ENCODE results near the gene SETD4. TPM values are rescaled to one million over a fixed set of nuclear protein-coding genes. Genes with fewer than 3 reads are reported as not detected.
A peak's percentile ranks its signal among the peaks of the same experiment; 100 is the strongest.
"Not testable (repeated sequence)": the region's sequence is repeated elsewhere in the genome, so short reads cannot be mapped to it uniquely, and the experiment has no call there.

SETD4 gene
- total RNA-seq, 1 donor: 15.9 TPM

- no peaks in the 10 kb centered on the region for H3K4me1 ChIP-seq (ENCODE audit: insufficient read depth, low read length)
- no peak overlapping the region for H2AFZ ChIP-seq (ENCODE audit: low read length)
- no peak overlapping the region for H3K4me2 ChIP-seq (ENCODE audit: insufficient read depth, low read length)
- TF ChIP-seq CTCF (IDR thresholded peaks at IDR 0.05; ENCODE audit: extremely low read depth, low read depth, low read length): no peak
- no peaks in the 10 kb centered on the region for H4K20me1 ChIP-seq (ENCODE audit: insufficient read depth, low read length)
- no peak overlapping the region for H3K27ac ChIP-seq (ENCODE audit: low read depth, low read length)
- no peaks in the 10 kb centered on the region for H3K79me2 ChIP-seq (ENCODE audit: insufficient read depth, low read length)
- no peaks in the 10 kb centered on the region for H3K9me3 ChIP-seq (ENCODE audit: low read depth, low read length)
- no peaks in the 10 kb centered on the region for H3K27me3 ChIP-seq (ENCODE audit: insufficient read depth, low read length)
- H3K36me3 ChIP-seq (ENCODE audit: insufficient read depth, low read length): peaks cover 8% of the 10 kb centered on the region
- DNase-seq (ENCODE audit: insufficient read length, low spot score, missing footprints): no peak
- H3K4me3 ChIP-seq (ENCODE audit: insufficient read depth, low read length): no peak overlapping the region
These were observed 17.4 kb upstream of the SETD4 start for GRCh38 chr21:36077758-36078157.

GRCh38 chr21:36076878-36077655, 16.7 kb upstream of the SETD4 start:
- TF ChIP-seq CTCF (IDR thresholded peaks at IDR 0.05; ENCODE audit: extremely low read depth, low read depth, low read length): no peak
- Histone ChIP-seq H4K20me1 (ENCODE audit: insufficient read depth, low read length) (peaks cover 5% of the 10 kb centered on the region), H3K79me2 (ENCODE audit: insufficient read depth, low read length) (no peaks in the 10 kb centered on the region), H3K4me2 (ENCODE audit: insufficient read depth, low read length) (no peak overlapping the region), H3K27me3 (ENCODE audit: insufficient read depth, low read length) (no peaks in the 10 kb centered on the region), H3K36me3 (ENCODE audit: insufficient read depth, low read length) (peaks cover 15% of the 10 kb centered on the region), H3K4me1 (ENCODE audit: insufficient read depth, low read length) (no peaks in the 10 kb centered on the region), H3K9me3 (ENCODE audit: low read depth, low read length) (no peaks in the 10 kb centered on the region), H3K27ac (ENCODE audit: low read depth, low read length) (no peak overlapping the region), H3K4me3 (ENCODE audit: insufficient read depth, low read length) (no peak overlapping the region), H2AFZ (ENCODE audit: low read length) (no peak overlapping the region)
- peak; percentile 36 for DNase-seq (ENCODE audit: insufficient read length, low spot score, missing footprints)

- no peak for TF ChIP-seq CTCF (IDR thresholded peaks at IDR 0.05; ENCODE audit: extremely low read depth, low read depth, low read length)
- Histone ChIP-seq H3K36me3 (ENCODE audit: insufficient read depth, low read length) (peaks cover 22% of the 10 kb centered on the region), H3K79me2 (ENCODE audit: insufficient read depth, low read length) (peaks cover 7% of the 10 kb centered on the region), H3K27ac (ENCODE audit: low read depth, low read length) (no peak overlapping the region), H4K20me1 (ENCODE audit: insufficient read depth, low read length) (peaks cover 8% of the 10 kb centered on the region), H3K4me1 (ENCODE audit: insufficient read depth, low read length) (peaks cover 9% of the 10 kb centered on the region), H3K4me2 (ENCODE audit: insufficient read depth, low read length) (no peak overlapping the region), H3K9me3 (ENCODE audit: low read depth, low read length) (no peaks in the 10 kb centered on the region), H3K27me3 (ENCODE audit: insufficient read depth, low read length) (no peaks in the 10 kb centered on the region), H3K4me3 (ENCODE audit: insufficient read depth, low read length) (no peak overlapping the region), H2AFZ (ENCODE audit: low read length) (no peak overlapping the region)
- no peak for DNase-seq (ENCODE audit: insufficient read length, low spot score, missing footprints)
These were observed 15.6 kb upstream of the SETD4 start for GRCh38 chr21:36075953-36076352.

- H3K36me3 ChIP-seq (ENCODE audit: insufficient read depth, low read length): peaks cover 22% of the 10 kb centered on the region
- no peak overlapping the region for H3K4me3 ChIP-seq (ENCODE audit: insufficient read depth, low read length)
- no peak overlapping the region for H3K4me2 ChIP-seq (ENCODE audit: insufficient read depth, low read length)
- peaks cover 14% of the 10 kb centered on the region for H3K79me2 ChIP-seq (ENCODE audit: insufficient read depth, low read length)
- no peaks in the 10 kb centered on the region for H3K9me3 ChIP-seq (ENCODE audit: low read depth, low read length)
- no peak for TF ChIP-seq CTCF (IDR thresholded peaks at IDR 0.05; ENCODE audit: extremely low read depth, low read depth, low read length)
- no peak overlapping the region for H3K27ac ChIP-seq (ENCODE audit: low read depth, low read length)
- H4K20me1 ChIP-seq (ENCODE audit: insufficient read depth, low read length): peaks cover 8% of the 10 kb centered on the region
- no peak for DNase-seq (ENCODE audit: insufficient read length, low spot score, missing footprints)
- H3K27me3 ChIP-seq (ENCODE audit: insufficient read depth, low read length): no peaks in the 10 kb centered on the region
- H2AFZ ChIP-seq (ENCODE audit: low read length): no peak overlapping the region
- H3K4me1 ChIP-seq (ENCODE audit: insufficient read depth, low read length): peaks cover 16% of the 10 kb centered on the region
These were observed 14.8 kb upstream of the SETD4 start for GRCh38 chr21:36075171-36075570.

- not testable (repeated sequence) for H3K27me3 ChIP-seq (ENCODE audit: insufficient read depth, low read length); H4K20me1 ChIP-seq (ENCODE audit: insufficient read depth, low read length); H3K4me2 ChIP-seq (ENCODE audit: insufficient read depth, low read length); H3K27ac ChIP-seq (ENCODE audit: low read depth, low read length); DNase-seq (ENCODE audit: insufficient read length, low spot score, missing footprints); H3K4me3 ChIP-seq (ENCODE audit: insufficient read depth, low read length); H3K9me3 ChIP-seq (ENCODE audit: low read depth, low read length); H2AFZ ChIP-seq (ENCODE audit: low read length)
- Histone ChIP-seq H3K79me2 (ENCODE audit: insufficient read depth, low read length) (peaks cover 20% of the 10 kb centered on the region), H3K36me3 (ENCODE audit: insufficient read depth, low read length) (peaks cover 22% of the 10 kb centered on the region), H3K4me1 (ENCODE audit: insufficient read depth, low read length) (peaks cover 17% of the 10 kb centered on the region)
These were observed 13.6 kb upstream of the SETD4 start for GRCh38 chr21:36073911-36074310.

Measured in osteoblast (primary cell).